ENCODE results near the gene GPR75. TPM values are rescaled to one million over a fixed set of nuclear protein-coding genes. Genes with fewer than 3 reads are reported as not detected.

GPR75 gene
- total RNA-seq, 1 experiment from 2014 or later: 0.45 TPM

Other genes starting within 250 kb of the GPR75 start
- 12.1 and 18.9 TPM in 2 replicates for gene CHAC2, start 92.2 kb downstream of the GPR75 start, total RNA-seq (2014; rRNA removed; shearing (Covaris generic))
- 49.2 and 54.2 TPM in 2 replicates for gene ASB3, start 73.0 kb downstream of the GPR75 start, total RNA-seq (2014; rRNA removed; shearing (Covaris generic))
- gene ERLEC1, start 72.9 kb downstream of the GPR75 start, total RNA-seq (2014; rRNA removed; shearing (Covaris generic)): 31.0 and 44.0 TPM in 2 replicates
- 57.9 and 71.4 TPM in 2 replicates for gene PSME4, start 111.0 kb upstream of the GPR75 start, total RNA-seq (2014; rRNA removed; shearing (Covaris generic))